GM12878 (cell line): ENCODE measurements around the gene COL28A1. TPM values are rescaled to one million over a fixed set of nuclear protein-coding genes. Genes with fewer than 3 reads are reported as not detected.

Experiments used
- ATAC-seq: fragments of 200-7000 bp; cut with Tn5 transposase; 3 replicates; pipeline ENCODE4 v1.9.1; 2020; ENCODE audit warnings: mild to moderate bottlenecking, moderate library complexity
- BruUV-seq: library from RNA; stranded (reverse); fragments of 400-500 nt; replicated peaks from 2 replicates; lab custom pipeline; 2021; lab: Mats Ljungman, UMichigan
- CTCF ChIA-PET: fragments of 300-600 bp; sonication (Branson Sonifier 250); formaldehyde crosslinking; extraction: SDS; loops from one replicate; lab custom pipeline; 2021; ENCODE audit warnings: inconsistent platforms; lab: Yijun Ruan, JAX
- POLR2A ChIA-PET: fragments of 350-600 bp; formaldehyde crosslinking; extraction: SDS; loops from one replicate; lab custom pipeline; 2021; ENCODE audit warnings: inconsistent platforms; lab: Charles Lee
- RAD21 ChIA-PET: fragments of 300-600 bp; sonication (Branson Sonifier 250); formaldehyde crosslinking; loops from one replicate; lab custom pipeline; 2023; ENCODE audit warnings: antibody characterized with exemption; ENCODE audit not compliant: unreplicated experiment; lab: Charles Lee
- SMC1A ChIA-PET: fragments of 300-600 bp; sonication (Branson Sonifier 250); formaldehyde crosslinking; loops from one replicate; lab custom pipeline; 2023; ENCODE audit not compliant: unreplicated experiment, uncharacterized antibody; lab: Charles Lee
- DNase-seq: peaks from one replicate; pipeline ENCODE4 v3.0.0-alpha.2; 2011; ENCODE audit warnings: low read depth, low spot score
- FAIRE-seq: peaks from 3 replicates; lab custom pipeline; 2011; peaks lifted over from hg19 to GRCh38; lab: Jason Lieb, UNC
- H2AFZ ChIP-seq: 2 replicates; pipeline ENCODE4 v1.6.0; 2011; ENCODE audit warnings: low read depth, low read length, control low read depth; ENCODE audit not compliant: control insufficient read depth
- H3K27ac ChIP-seq: 2 replicates; pipeline ENCODE4 v1.5.1; 2011; ENCODE audit warnings: control low read depth; ENCODE audit not compliant: control insufficient read depth, insufficient read depth
- H3K27me3 ChIP-seq, 2 experiments: replicated peaks in 1 of 2; 2 replicates each; pipeline versions ENCODE4 v1.6.0 to v1.6.1; 2011; ENCODE audit warnings: low read length in 1 of 2; ENCODE audit not compliant: control insufficient read depth in 2 of 2, insufficient read depth in 2 of 2
- H3K36me3 ChIP-seq, 2 experiments: 2 replicates each; pipeline ENCODE4 v1.5.1; 2011; ENCODE audit warnings: low read length in 1 of 2; ENCODE audit not compliant: control insufficient read depth in 2 of 2, insufficient read depth in 2 of 2
- H3K4me1 ChIP-seq: 2 replicates; pipeline ENCODE4 v1.6.1; 2011; ENCODE audit warnings: mild to moderate bottlenecking, low read length, moderate library complexity, mixed read lengths; ENCODE audit not compliant: control insufficient read depth, insufficient read depth
- H3K4me2 ChIP-seq: 2 replicates; pipeline ENCODE4 v1.6.0; 2011; ENCODE audit warnings: control low read depth; ENCODE audit not compliant: control insufficient read depth, insufficient read depth
- H3K4me3 ChIP-seq: fragments of 200-600 bp; sonication (generic); 2 replicates; pipeline ENCODE4 v1.5.1; 2016
- H3K79me2 ChIP-seq: 2 replicates; pipeline ENCODE4 v1.6.0; 2011; ENCODE audit warnings: low read length; ENCODE audit not compliant: control insufficient read depth, insufficient read depth
- H3K9ac ChIP-seq: 2 replicates; pipeline ENCODE4 v1.8.0; 2011; ENCODE audit warnings: low read length, control low read depth, mixed read lengths; ENCODE audit not compliant: control insufficient read depth, insufficient read depth
- H3K9me3 ChIP-seq: replicated peaks from 3 replicates; pipeline ENCODE4 v1.5.1; 2011; ENCODE audit warnings: mild to moderate bottlenecking, low read length; ENCODE audit not compliant: control insufficient read depth, insufficient read depth
- H4K20me1 ChIP-seq: 2 replicates; pipeline ENCODE4 v1.6.0; 2011; ENCODE audit not compliant: control insufficient read depth, insufficient read depth
- CBX3 ChIP-seq: fragments of 200-600 bp; sonication (generic); IDR thresholded peaks from 2 replicates; pipeline ENCODE4 v1.6.1; 2016; ENCODE audit warnings: low read depth, borderline replicate concordance
- MLLT1 ChIP-seq: fragments of 450-650 bp; IDR thresholded peaks from 2 replicates; pipeline ENCODE4 v1.6.1; 2016; ENCODE audit warnings: mild to moderate bottlenecking
- SMC3 ChIP-seq: IDR thresholded peaks from 2 replicates; pipeline ENCODE4 v1.6.1; 2011; ENCODE audit warnings: low read length, improper control_type of control experiment, borderline replicate concordance
- TCF3 ChIP-seq: IDR thresholded peaks from 2 replicates; pipeline ENCODE4 v1.6.1; 2012; ENCODE audit warnings: low read depth, mild to moderate bottlenecking, low read length, borderline replicate concordance; ENCODE audit not compliant: insufficient read depth
- TCF7 ChIP-seq: IDR thresholded peaks from 2 replicates; pipeline ENCODE4 v1.6.1; 2014; ENCODE audit warnings: antibody characterized with exemption, borderline replicate concordance
- WGBS: methylation state at CpG from one replicate; pipeline ENCODE4 v1.1.6; 2016; ENCODE audit warnings: low lambda C conversion rate; ENCODE audit not compliant: insufficient replicate concordance, insufficient coverage; ENCODE audit errors: missing lambda C conversion rate; 5-methylcytosine and 5-hydroxymethylcytosine counted together
- in situ Hi-C: fragments of 300-500 bp; cut with MboI; formaldehyde crosslinking; loops from 9 replicates; pipeline ENCODE4 v1.14.3; 2018; ENCODE audit warnings: mixed read lengths
- intact Hi-C: fragments of 100-400 bp; cut with micrococcal nuclease; formaldehyde crosslinking; loops from one replicate; pipeline ENCODE4 v1.14.2; 2022; ENCODE audit not compliant: unreplicated experiment
- polyA plus RNA-seq, 11 experiments: library from polyadenylated mRNA; depleted of rRNA in 4 of 11; unstranded in 6 of 11; stranded (reverse) in 5 of 11; fragments of >200 nt; fragmentation: Nextera tagmentation in 4 of 11; fragmentation: Illumina TruSeq in 1 of 11; extraction: Ambion mirVana in 4 of 11; extraction: Trizol in 1 of 11; gene quantifications; 1 replicate in 1 of 11; 2 replicates in 10 of 11; pipeline versions ENCODE4 v1.2.1 to v1.2.3, GENCODE V29; 2011 to 2016; ENCODE audit warnings: inconsistent platforms in 2 of 11, missing spikeins in 2 of 11, low read depth in 1 of 11
- total RNA-seq, 4 experiments: library from RNA; depleted of rRNA in 3 of 4; stranded (reverse); fragments of >200 nt in 3 of 4; fragmentation: Illumina TruSeq in 1 of 4; extraction: Trizol in 1 of 4; gene quantifications; 2 replicates each; pipeline versions ENCODE4 v1.2.1 to v1.2.3, GENCODE V29; 2013 to 2021

Gene COL28A1
- total and polyA plus RNA-seq, 10 of the 15 experiments (the other 5 are each of a cell fraction or from before 2014, with no cell fraction given), result 0.05 to 0.22 TPM; not detected in 8

- TF ChIP-seq SMC3 (no peak), CBX3 (no peak), MLLT1 (no peak), TCF3 (no peak)
- TF ChIP-seq, all 136 proteins: peak for 0
These were observed 835 bp upstream of the COL28A1 start (continued) for GRCh38 chr7:7536396-7537019.

GRCh38 chr7:7533831-7534430 is 1.7 kb downstream of the COL28A1 start:
- ChIA-PET RAD21 (no interaction called here), CTCF (no interaction called here), SMC1A (interaction anchor here (0.6 kb wide), 1 partner anchor 41 kb away, joined by 3 read pairs; no protein-coding TSS in a partner anchor), POLR2A (no interaction called here)
- in situ Hi-C loops, result loop anchor here (10.0 kb wide), 1 partner anchor 579 kb away; no protein-coding TSS in a partner anchor
- no peaks in the 10 kb centered on the region; a peak in 1 of 4 replicates for H3K27me3 ChIP-seq
- DNase-seq (no peak), FAIRE-seq (no peak), ATAC-seq (no peak)
- H3K79me2 ChIP-seq, result no peaks in the 10 kb centered on the region
- no peaks in the 10 kb centered on the region for H4K20me1 ChIP-seq
- H3K4me3 ChIP-seq, result no peak overlapping the region
- intact Hi-C loops, result loop anchor here (10.0 kb wide), 1 partner anchor 349 kb away; the partner anchor contains the start of gene C1GALT1
- no peaks in the 10 kb centered on the region for H3K36me3 ChIP-seq
- BruUV-seq, result no TSS peak
- no peak overlapping the region for H3K9ac ChIP-seq
- 13% methylated on average over 3 of the region's 3 CpGs for WGBS
- TF ChIP-seq TCF7, result no peak
- TF ChIP-seq, all 136 proteins: peak for 0
- Histone ChIP-seq H3K9me3 (no peaks in the 10 kb centered on the region), H3K4me2 (no peak overlapping the region), H2AFZ (no peak overlapping the region), H3K27ac (no peak overlapping the region), H3K4me1 (no peaks in the 10 kb centered on the region)
